ENCODE results near the gene CCDC102B.
"Not testable (repeated sequence)": the region's sequence is repeated elsewhere in the genome, so short reads cannot be mapped to it uniquely, and the experiment has no call there.

CCDC102B gene

GRCh38 chr18:68984342-68984741 is 186.5 kb downstream of the CCDC102B start:
- DNase-seq = no peak

GRCh38 chr18:68985172-68985820 is 187.4 kb downstream of the CCDC102B start:
- no peak for DNase-seq

- no peak for DNase-seq
Observed at GRCh38 chr18:68991286-68991685, 193.4 kb downstream of the CCDC102B start.

GRCh38 chr18:68992719-68993482 is 195.0 kb downstream of the CCDC102B start:
- no peak for DNase-seq

GRCh38 chr18:68995675-68996074 is 197.8 kb downstream of the CCDC102B start:
- no peak for DNase-seq

DNA sequence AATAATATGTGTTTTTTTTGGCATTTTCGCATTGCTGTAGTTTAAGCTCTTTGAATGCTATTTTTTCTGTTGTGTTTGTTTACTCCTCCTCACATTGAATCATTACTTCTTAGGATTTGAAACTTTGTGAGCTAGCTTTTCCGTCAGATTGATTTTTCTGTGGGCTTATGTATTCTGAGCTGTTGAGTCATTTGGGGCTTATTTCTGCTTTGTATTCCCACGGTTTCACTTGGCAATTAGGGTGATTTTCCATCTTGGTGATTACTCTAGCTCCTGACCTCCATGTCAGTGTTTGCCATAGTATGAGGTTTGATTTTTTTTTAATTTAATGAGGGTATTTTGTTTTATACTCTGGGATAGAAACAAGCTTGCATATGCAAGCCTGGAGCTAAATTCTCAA is 200.0 kb downstream of the CCDC102B start:
- no peak for DNase-seq

DNA sequence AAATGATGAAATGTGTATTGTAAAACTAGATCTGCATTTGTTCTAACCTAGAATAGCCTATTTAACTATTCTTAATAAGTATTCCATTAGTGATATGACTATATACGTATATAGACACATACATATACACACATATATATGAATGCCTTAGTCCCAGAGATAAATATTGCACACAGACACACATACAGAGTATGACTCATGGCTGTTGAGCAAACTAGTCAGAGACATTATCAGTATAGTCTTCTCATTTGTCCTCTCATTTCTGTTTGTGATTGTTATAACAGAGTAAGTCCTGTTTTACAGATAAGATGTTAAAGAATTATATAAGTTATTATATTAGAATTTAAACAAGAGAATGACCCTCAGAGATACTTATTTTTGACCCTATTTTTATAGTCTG is 202.5 kb downstream of the CCDC102B start:
- DNase-seq = no peak

DNA sequence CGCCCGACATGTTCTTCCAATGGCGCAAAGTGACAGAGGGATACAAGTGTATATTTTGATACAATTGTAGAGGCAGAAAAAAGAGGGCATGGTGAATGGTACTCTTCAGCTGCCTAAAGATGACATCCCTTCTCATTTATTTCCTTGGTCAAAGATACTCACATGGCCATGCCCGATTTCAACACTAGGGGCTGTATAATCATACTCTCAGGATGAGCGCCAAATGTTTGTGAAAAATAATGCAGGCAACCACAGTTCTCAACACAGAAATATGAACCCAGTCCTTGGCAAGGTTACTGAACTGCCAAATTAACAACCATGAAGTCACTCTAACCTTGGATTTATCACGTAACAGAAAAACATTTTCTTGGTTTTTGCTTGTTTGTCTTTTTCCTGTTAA is 204.4 kb downstream of the CCDC102B start:
- DNase-seq = no peak

GRCh38 chr18:69006212-69006611 is 208.3 kb downstream of the CCDC102B start:
- not testable (repeated sequence) for DNase-seq

DNA sequence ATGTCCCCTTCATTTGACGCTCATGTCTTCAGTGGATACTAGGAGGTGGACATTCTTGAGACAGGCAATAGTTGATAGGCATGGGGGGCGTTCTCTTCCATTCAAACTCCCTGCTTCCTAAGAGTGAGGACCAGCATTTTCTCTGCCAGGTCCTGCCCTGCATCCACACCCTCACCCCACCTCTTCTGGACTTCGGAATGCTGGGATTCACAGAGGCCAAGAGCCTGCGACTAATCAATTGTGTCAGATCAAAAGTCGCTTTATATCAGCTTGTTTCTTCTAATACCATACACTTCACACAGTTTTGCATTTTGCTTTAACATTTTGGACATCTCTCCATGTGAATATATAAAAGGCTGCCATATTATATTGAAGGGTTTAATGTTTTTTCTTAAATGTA is 210.7 kb downstream of the CCDC102B start:
- DNase-seq = no peak

DNA sequence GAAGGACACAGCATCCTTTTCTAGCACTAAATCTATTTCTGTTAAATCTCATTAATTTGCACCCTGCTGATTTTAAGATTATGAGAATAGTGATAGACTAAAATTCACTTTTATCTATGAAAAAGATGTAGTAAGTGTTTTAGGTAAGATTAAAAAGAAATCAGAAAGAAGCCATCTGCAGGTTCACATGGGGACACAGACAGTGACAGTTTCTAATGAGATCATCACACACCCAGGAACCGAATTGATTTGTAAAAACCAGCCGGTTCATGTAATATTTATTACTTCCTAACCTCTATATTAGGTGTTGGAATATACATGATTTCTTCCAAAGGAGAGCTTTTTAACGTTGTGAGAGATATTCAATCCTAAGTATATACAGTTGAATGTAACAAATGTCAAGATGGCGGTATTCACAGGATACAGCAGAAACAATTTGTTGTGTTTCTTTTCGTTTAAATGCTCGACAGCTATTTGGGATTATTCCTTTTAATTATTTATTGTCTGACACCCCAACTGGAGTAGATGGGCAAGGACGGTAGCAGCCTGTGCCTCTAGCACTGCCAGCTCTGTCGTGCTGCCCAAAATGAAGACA is 223.4 kb downstream of the CCDC102B start:
- DNase-seq = no peak

DNA sequence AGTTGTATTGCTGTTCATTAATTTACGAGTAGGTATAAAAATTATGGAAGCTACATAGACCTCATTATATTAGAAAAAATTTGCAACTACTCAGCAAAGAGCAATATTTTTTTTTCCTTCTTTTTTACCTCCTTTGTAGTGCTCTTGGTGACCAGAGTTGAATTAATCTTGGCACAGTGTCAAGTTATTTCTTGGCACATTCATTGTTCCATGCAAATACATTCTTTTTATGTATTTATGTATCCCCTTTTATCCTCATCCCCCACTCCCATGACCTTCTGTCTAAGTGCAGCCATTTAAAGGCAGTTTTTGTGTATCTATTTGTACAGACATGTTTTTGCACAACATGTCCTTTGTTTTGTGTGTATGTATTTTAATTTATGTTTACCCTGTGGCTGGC is 224.5 kb downstream of the CCDC102B start:
- DNase-seq = no peak

DNA sequence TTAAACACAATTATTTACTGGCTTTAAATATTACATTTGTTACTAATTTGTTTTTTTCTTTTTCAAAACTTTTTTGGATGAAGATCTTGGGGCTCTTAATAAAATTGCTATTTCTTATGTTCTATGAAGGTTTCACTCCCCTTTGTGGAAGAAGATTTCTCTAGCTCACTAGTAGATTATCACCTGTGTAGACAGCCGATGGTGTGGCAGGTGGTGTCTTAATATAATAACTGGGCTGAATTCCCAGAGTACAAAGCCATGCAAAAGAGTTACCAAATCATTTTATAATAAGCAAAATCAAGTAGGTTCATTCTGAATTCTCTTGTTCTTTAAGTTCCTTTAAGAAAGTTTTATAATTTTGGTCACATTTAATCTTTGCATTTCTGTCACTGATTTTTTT is 233.7 kb downstream of the CCDC102B start:
- no peak for DNase-seq

- no peak for DNase-seq
Observed at GRCh38 chr18:69032009-69032408, 234.1 kb downstream of the CCDC102B start.

- DNase-seq = no peak
Observed at GRCh38 chr18:69035756-69036155, 237.9 kb downstream of the CCDC102B start.

GRCh38 chr18:69044215-69044614 is 246.3 kb downstream of the CCDC102B start:
- no peak for DNase-seq

GRCh38 chr18:69064063-69064462 is 266.2 kb downstream of the CCDC102B start:
- DNase-seq = no peak

GRCh38 chr18:69067048-69067447 is 269.2 kb downstream of the CCDC102B start:
- DNase-seq = no peak

DNA sequence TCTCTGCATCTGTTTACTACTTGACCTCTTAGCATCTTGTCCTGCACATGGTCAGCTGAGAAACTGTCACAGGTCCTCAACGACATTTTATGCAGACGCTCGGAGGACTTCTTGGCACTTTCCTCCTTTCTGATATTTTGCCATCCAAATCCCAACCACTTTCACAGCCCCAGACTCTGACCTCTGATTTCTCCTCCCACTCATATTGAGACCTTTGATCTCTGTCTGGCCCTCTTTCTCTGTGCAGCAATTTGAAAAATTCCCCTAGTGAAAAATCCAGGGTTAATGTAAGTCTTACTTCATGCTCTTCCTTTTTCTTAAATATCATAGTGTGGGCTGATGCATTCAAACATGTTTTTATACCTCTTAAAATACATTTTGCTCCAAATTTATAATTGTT is 273.8 kb downstream of the CCDC102B start:
- DNase-seq = no peak

DNA sequence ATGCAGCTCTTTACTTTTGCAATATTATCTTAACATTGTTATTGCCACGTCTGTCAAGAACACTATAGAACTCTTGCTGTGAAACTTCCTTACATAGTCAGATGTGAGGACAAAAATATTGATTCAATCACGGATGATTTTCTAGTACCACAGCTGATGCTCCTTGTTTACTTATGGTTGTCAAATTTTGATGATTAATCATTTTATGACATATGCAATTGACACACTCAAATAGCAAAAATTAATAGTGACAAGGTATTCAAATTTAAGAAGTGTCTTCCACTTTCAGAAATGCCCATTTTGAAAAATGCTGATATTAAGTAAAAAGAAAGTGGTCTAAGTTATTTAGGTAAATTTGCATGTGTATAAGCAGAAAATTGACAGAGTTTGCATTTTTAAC is 284.0 kb downstream of the CCDC102B start:
- DNase-seq = no peak

DNA sequence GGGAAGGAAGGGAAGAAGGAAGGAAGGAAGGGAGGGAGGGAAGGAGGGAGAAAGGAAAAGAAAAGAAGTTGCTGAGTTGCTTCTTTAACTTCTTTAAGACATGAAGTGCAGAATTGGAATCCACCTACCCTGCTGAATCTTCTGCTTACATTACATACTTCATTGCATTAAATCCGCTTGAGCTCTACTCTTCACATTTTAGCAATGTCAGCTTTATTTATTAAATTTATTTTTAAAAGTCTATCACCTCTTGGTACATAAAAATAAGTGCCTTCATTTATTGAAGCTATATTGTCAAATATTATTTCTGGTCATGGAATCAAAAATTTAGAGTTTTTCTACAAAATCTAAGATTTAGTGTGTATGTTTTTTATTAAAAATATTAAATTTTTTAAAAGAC is 284.6 kb downstream of the CCDC102B start:
- no peak for DNase-seq

DNA sequence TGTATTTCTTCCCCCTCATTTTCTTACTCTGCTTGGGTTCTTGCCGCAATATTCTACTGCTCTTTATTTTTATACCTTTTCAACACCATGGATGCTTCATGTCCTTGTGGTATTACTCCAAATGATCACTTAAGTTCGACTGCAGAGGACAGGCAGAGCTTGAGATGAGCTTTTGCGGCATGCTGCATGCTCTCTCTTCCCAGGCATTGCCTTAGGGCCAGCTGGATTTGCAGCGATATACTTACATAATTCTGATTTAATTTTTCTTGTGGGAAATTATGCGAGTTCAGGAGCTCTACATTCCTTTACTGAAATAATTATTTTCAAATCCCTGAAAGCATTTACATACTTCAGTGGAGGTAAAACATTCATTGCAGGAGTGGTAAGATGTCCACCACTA is 288.1 kb downstream of the CCDC102B start:
- no peak for DNase-seq

DNA sequence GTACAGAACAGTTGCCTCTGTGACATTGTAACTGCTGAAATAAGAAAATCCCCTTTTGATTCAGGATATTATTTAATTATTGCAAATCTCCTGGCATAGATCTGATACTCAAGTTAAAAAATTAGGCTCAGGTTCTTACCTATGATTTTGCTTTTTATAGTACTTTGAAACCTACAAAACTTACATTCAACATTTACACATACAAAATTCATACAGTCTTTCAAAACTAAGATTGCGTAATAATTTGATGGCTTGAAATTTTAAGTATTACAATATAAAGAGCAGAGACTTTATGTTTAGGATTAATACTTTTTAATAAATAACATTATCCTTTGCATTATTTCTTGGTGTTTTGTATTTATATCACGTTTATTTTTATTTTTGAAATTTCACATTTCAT is 291.1 kb downstream of the CCDC102B start:
- no peak for DNase-seq

- DNase-seq = no peak
Observed at GRCh38 chr18:69097349-69097748, 299.5 kb downstream of the CCDC102B start.
